Lower lobe of right lung (tissue), 2 donors: ENCODE data around the gene BTBD6. TPM values are rescaled to one million over a fixed set of nuclear protein-coding genes. Genes with fewer than 3 reads are reported as not detected.

Experiments used
- ATAC-seq, 2 donors: fragments of 200-7000 bp; cut with Tn5 transposase; one replicate each; pipeline ENCODE4 v1.9.1; 2020 to 2022; ENCODE audit warnings: mild to moderate bottlenecking in 2 of 2, moderate library complexity in 2 of 2
- DNase-seq: peaks from one replicate; pipeline ENCODE4 v3.0.0-alpha.2; 2020
- H3K27ac ChIP-seq: fragments of 200-600 bp; one replicate; pipeline ENCODE4 v1.8.0; 2022
- H3K27me3 ChIP-seq: fragments of 200-600 bp; one replicate; pipeline ENCODE4 v1.8.0; 2022; ENCODE audit warnings: low read depth
- H3K36me3 ChIP-seq: fragments of 200-600 bp; one replicate; pipeline ENCODE4 v1.8.0; 2022; ENCODE audit warnings: mild to moderate bottlenecking
- H3K4me1 ChIP-seq: fragments of 200-600 bp; one replicate; pipeline ENCODE4 v1.8.0; 2022
- H3K4me3 ChIP-seq: fragments of 200-600 bp; one replicate; pipeline ENCODE4 v1.8.0; 2022; ENCODE audit warnings: mild to moderate bottlenecking
- H3K9me3 ChIP-seq: fragments of 200-600 bp; one replicate; pipeline ENCODE4 v1.8.0; 2022
- intact Hi-C: fragments of 100-400 bp; cut with DNase I; formaldehyde crosslinking; loops from one replicate; pipeline ENCODE4 v1.11.0; 2022
- total RNA-seq: library from RNA; stranded (reverse); fragmentation: NEBNext Ultra II Directional; extraction: Animal tissue kit (Norgen Biotek cat#: 25700); gene quantifications from one replicate; pipeline ENCODE4 v1.2.1, GENCODE V29; 2021
- TF ChIP-seq, protein P1 (sequence below): fragments of 200-600 bp; IDR thresholded peaks from one replicate; pipeline ENCODE4 v1.8.0; 2022; ENCODE audit warnings: antibody characterized with exemption, mild to moderate bottlenecking
- donor health status: DM: no; HTN: yes; CAD: no; lungs with severe emphysema.

BTBD6 gene
- total RNA-seq, 1 donor from 2014 or later, result 53.0 TPM

DNA sequence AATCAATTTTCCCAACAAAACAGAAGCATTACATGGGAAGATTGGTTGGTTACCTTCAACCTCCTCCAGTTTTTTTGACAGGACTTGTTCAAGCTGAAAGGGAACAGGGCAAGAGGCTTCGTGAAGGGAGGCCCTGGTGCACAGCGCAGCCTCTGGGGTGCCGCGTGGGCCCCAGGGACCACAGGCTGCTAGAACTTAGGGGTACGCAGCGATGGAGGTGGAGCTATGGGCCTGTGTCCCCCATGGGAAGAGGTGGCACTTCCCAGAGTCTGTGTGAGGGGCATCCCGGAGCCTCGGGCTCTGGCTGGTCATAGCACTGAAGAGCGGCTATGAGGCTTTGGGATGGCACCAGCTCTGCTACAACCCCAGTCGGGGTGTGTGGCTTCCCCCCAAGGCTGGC lies 22.1 kb upstream of the BTBD6 start:
- H3K4me3 ChIP-seq, result no peak overlapping the region
- peaks cover 35% of the 10 kb centered on the region for H3K36me3 ChIP-seq
- DNase-seq (no peak), ATAC-seq (no peak)
- intact Hi-C loops, result no loop called here
- no peak overlapping the region for H3K27ac ChIP-seq
- no peaks in the 10 kb centered on the region for H3K27me3 ChIP-seq
- TF ChIP-seq, protein P1, sequence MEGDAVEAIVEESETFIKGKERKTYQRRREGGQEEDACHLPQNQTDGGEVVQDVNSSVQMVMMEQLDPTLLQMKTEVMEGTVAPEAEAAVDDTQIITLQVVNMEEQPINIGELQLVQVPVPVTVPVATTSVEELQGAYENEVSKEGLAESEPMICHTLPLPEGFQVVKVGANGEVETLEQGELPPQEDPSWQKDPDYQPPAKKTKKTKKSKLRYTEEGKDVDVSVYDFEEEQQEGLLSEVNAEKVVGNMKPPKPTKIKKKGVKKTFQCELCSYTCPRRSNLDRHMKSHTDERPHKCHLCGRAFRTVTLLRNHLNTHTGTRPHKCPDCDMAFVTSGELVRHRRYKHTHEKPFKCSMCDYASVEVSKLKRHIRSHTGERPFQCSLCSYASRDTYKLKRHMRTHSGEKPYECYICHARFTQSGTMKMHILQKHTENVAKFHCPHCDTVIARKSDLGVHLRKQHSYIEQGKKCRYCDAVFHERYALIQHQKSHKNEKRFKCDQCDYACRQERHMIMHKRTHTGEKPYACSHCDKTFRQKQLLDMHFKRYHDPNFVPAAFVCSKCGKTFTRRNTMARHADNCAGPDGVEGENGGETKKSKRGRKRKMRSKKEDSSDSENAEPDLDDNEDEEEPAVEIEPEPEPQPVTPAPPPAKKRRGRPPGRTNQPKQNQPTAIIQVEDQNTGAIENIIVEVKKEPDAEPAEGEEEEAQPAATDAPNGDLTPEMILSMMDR, result no peak
- H3K4me1 ChIP-seq, result no peaks in the 10 kb centered on the region
- H3K9me3 ChIP-seq, result no peaks in the 10 kb centered on the region

- no peak overlapping the region for H3K4me3 ChIP-seq
- no peaks in the 10 kb centered on the region for H3K9me3 ChIP-seq
- H3K27me3 ChIP-seq, result no peaks in the 10 kb centered on the region
- H3K4me1 ChIP-seq, result no peaks in the 10 kb centered on the region
- TF ChIP-seq, protein P1, result no peak
- no peak overlapping the region for H3K27ac ChIP-seq
- DNase-seq (no peak), ATAC-seq (no peak)
- H3K36me3 ChIP-seq, result peaks cover 28% of the 10 kb centered on the region
- intact Hi-C loops, result no loop called here
Measured at GRCh38 chr14:105227346-105227745, 21.0 kb upstream of the BTBD6 start.

DNA sequence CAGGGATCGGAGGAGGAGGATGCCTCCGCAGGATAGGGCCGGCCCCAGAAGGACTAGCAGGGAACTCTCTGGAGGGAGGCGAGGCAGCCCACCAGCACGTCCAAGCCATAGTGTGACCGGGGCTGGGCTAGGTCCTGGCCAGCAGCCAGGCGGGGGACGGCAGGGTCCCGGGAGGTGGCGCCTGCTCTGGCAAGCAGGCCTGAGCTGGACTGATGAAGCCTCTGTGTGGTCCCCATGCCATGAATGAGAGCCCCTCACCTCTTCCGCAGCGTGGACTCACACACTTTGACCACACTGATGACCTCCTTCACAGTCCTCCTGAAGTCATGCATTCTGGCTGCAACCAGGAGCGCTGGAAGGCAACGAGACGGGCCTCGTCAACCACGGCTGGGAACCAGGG lies 19.8 kb upstream of the BTBD6 start:
- TF ChIP-seq, protein P1, result no peak
- H3K4me3 ChIP-seq, result no peak overlapping the region
- no peaks in the 10 kb centered on the region for H3K9me3 ChIP-seq
- no peaks in the 10 kb centered on the region for H3K27me3 ChIP-seq
- H3K27ac ChIP-seq, result no peak overlapping the region
- H3K4me1 ChIP-seq, result no peaks in the 10 kb centered on the region
- peaks cover 28% of the 10 kb centered on the region for H3K36me3 ChIP-seq
- ATAC-seq, result no peak
- intact Hi-C loops, result no loop called here
- no peak for DNase-seq

DNA sequence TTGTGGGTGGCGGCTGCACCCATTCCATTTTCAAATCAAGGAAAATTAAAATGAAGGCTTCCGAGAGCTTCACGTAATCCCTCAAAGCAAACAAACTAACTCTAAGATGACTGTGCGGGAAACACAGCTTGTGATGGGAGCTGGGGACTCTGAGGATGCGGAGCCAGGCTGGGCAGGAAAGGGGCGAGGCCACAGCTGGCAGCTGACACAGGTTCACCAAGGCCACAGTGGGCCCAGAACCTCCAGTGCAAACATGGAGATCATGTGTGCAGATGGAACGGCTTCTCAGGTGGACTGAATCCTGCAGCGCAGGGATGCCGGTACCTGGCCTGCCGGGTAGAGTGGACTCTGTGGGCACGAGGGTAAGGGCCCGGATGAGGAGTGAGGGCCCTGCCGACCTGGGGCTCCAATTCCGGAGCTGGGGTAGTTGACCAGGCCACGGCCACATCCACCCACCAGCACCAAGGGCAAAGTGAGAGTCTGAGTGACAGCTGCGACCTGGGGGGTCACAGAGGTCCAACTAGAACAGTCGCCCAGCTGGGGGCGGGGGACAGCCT lies 19.2 kb upstream of the BTBD6 start:
- DNase-seq, result no peak

GRCh38 chr14:105240811-105241576 lies 7.3 kb upstream of the BTBD6 start:
- DNase-seq, result no peak
- Histone ChIP-seq H3K9me3 (no peaks in the 10 kb centered on the region), H3K27ac (no peak overlapping the region), H3K36me3 (peaks cover 20% of the 10 kb centered on the region), H3K27me3 (no peaks in the 10 kb centered on the region), H3K4me3 (no peak overlapping the region), H3K4me1 (no peaks in the 10 kb centered on the region)
- TF ChIP-seq, protein P1, result no peak
- intact Hi-C loops, result no loop called here
- ATAC-seq, result peak in 1 of 2 donors; percentile 30

More for the DNA sequence above, 19.2 kb upstream of the BTBD6 start:
- Histone ChIP-seq H3K27me3 (no peaks in the 10 kb centered on the region), H3K9me3 (no peaks in the 10 kb centered on the region), H3K27ac (no peak overlapping the region), H3K36me3 (peaks cover 28% of the 10 kb centered on the region), H3K4me3 (no peak overlapping the region), H3K4me1 (no peaks in the 10 kb centered on the region)
- intact Hi-C loops, result no loop called here
- peak in 1 of 2 donors; percentile 21 for ATAC-seq
- TF ChIP-seq, protein P1, result no peak
